ENCODE results near the gene EIF3L.
A peak's percentile ranks its signal among the peaks of the same experiment; 100 is the strongest.

The EIF3L gene

DNA sequence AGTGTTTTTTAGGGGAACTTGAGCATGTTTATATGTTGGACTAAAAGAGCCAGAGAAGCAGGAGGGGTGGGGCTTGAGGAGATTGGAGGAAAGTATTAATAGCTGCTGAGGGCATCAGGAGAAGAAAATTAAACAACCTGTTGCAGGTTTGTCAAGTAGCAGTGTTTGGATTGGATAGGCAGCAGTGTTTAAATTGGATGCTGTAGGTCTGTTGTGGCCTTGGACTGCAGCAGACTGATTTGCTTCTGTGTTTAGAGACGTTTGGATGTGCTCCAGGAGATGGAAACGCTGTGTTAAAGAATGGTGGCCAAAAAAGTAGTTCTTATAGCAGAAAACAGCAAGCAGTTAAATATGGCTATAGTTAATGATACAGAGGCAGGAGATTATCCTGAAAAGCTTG lies 5.7 kb downstream of the EIF3L start:
- Histone ChIP-seq H3K27ac (no peak overlapping the region), H3K9me3 (ENCODE audit: low read depth, low read length) (no peaks in the 10 kb centered on the region), H3K36me3 (ENCODE audit: insufficient read depth, low read length) (peaks cover 87% of the 10 kb centered on the region), H3K9ac (ENCODE audit: insufficient read length) (no peak overlapping the region), H3K4me3 (no peak overlapping the region)
- no peak for DNase-seq (ENCODE audit: low read depth, low spot score)
- TF ChIP-seq EZH2 (IDR thresholded peaks at IDR 0.05) (no peak), POLR2AphosphoS5 (IDR thresholded peaks at IDR 0.05; ENCODE audit: borderline replicate concordance, low read depth, low read length) (no peak), FOXP2 (optimal IDR thresholded peaks at IDR 0.05; ENCODE audit: control extremely low read depth, extremely low read length, insufficient read depth) (no peak)

- Histone ChIP-seq H3K9me3 (ENCODE audit: low read depth, low read length) (no peaks in the 10 kb centered on the region), H3K4me3 (no peak overlapping the region), H3K9ac (ENCODE audit: insufficient read length) (no peak overlapping the region), H3K36me3 (ENCODE audit: insufficient read depth, low read length) (peaks cover 90% of the 10 kb centered on the region), H3K27ac (no peak overlapping the region)
- TF ChIP-seq POLR2AphosphoS5 (IDR thresholded peaks at IDR 0.05; ENCODE audit: borderline replicate concordance, low read depth, low read length): no peak
- TF ChIP-seq FOXP2 (optimal IDR thresholded peaks at IDR 0.05; ENCODE audit: control extremely low read depth, extremely low read length, insufficient read depth): no peak
- TF ChIP-seq EZH2 (IDR thresholded peaks at IDR 0.05): no peak
- no peak for DNase-seq (ENCODE audit: low read depth, low spot score)
Observed at GRCh38 chr22:37855462-37855861, 6.2 kb downstream of the EIF3L start.

DNA sequence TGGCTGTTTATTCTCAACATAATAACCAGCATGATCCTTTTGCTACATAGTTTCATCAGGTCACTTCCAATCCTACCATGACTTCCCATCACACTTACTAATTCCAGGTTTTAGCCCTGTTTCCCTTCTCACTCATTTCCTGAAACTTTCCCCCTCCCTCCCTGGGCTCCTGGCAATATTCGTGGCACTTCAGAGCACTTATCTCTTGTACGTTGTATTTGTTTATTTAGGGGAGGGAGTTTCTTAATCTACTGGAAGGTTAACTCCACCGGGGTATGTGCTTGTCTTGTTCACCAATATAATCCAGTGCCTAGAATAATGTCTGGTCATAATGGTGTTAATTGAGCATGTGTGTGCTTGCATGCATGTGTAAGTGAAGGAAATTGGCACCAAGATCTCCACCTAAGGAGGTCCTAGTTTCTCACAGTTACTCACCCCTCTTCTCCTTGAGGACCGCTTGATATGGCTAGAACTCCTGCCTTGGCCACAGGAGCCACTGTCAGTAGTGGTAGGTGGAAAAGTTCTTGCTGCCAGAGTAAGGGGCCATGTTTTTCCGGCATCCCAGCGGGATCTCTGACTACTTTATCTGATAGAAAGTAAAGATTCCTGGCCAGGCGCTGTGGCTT lies 11.7 kb downstream of the EIF3L start:
- Histone ChIP-seq H3K36me3 (ENCODE audit: insufficient read depth, low read length) (peaks cover 90% of the 10 kb centered on the region), H3K9me3 (ENCODE audit: low read depth, low read length) (no peaks in the 10 kb centered on the region), H3K4me3 (no peak overlapping the region), H3K9ac (ENCODE audit: insufficient read length) (no peak overlapping the region), H3K27ac (no peak overlapping the region)
- DNase-seq (ENCODE audit: low read depth, low spot score): no peak
- TF ChIP-seq EZH2 (IDR thresholded peaks at IDR 0.05): no peak

GRCh38 chr22:37862570-37863325 lies 13.5 kb downstream of the EIF3L start:
- DNase-seq (ENCODE audit: low read depth, low spot score): no peak
- Histone ChIP-seq H3K4me3 (no peak overlapping the region), H3K27ac (0 out of 2 replicates have a peak overlapping the region, but pooled peaks have one; percentile 43), H3K9ac (ENCODE audit: insufficient read length) (no peak overlapping the region), H3K9me3 (ENCODE audit: low read depth, low read length) (no peaks in the 10 kb centered on the region), H3K36me3 (ENCODE audit: insufficient read depth, low read length) (peaks cover 88% of the 10 kb centered on the region)
- no peak for TF ChIP-seq POLR2AphosphoS5 (IDR thresholded peaks at IDR 0.05; ENCODE audit: borderline replicate concordance, low read depth, low read length)
- no peak for TF ChIP-seq FOXP2 (optimal IDR thresholded peaks at IDR 0.05; ENCODE audit: control extremely low read depth, extremely low read length, insufficient read depth)
- no peak for TF ChIP-seq EZH2 (IDR thresholded peaks at IDR 0.05)

DNA sequence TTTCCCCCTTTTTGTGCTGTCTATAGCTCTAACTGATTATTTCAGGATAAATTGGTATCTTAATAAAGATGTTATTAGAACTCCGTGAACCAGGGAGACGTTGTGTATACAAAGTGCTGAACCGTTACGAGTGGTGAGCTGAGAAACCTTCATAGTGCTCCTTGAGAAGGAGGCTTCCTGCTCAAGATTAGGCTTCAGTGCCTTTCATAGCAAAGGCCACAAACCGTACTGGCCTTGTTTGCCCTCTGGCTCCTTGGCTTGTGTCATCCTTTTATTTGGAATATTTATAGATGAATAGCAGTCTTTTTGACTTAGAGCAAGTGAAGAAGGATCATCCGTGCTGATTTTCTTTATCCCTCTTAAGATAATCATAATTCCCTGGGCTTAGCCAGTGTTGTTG lies 16.3 kb downstream of the EIF3L start:
- DNase-seq (ENCODE audit: low read depth, low spot score): no peak
- Histone ChIP-seq H3K9ac (ENCODE audit: insufficient read length) (no peak overlapping the region), H3K27ac (no peak overlapping the region), H3K36me3 (ENCODE audit: insufficient read depth, low read length) (peaks cover 89% of the 10 kb centered on the region), H3K4me3 (no peak overlapping the region), H3K9me3 (ENCODE audit: low read depth, low read length) (no peaks in the 10 kb centered on the region)
- TF ChIP-seq POLR2AphosphoS5 (IDR thresholded peaks at IDR 0.05; ENCODE audit: borderline replicate concordance, low read depth, low read length) (no peak), EZH2 (IDR thresholded peaks at IDR 0.05) (no peak), FOXP2 (optimal IDR thresholded peaks at IDR 0.05; ENCODE audit: control extremely low read depth, extremely low read length, insufficient read depth) (no peak)

DNA sequence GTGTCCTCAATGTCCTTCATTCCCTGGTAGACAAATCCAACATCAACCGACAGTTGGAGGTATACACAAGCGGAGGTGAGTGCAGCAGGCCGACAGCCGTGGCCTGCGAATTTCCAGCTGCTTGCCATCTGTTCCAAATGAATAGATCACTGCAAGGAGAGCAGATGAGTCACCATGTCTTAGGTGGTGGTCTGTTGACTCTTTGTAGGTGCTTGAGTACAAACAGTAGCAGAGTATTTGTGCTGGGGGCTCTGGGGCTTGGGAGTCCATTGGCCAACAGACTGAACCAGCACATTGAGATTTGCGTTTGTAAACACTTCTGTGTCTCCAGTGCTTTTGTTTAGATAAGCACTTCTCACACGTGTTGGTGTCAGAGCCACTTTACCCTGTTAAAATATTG lies 21.1 kb downstream of the EIF3L start:
- Histone ChIP-seq H3K9me3 (ENCODE audit: low read depth, low read length) (no peaks in the 10 kb centered on the region), H3K4me3 (no peak overlapping the region), H3K9ac (ENCODE audit: insufficient read length) (no peak overlapping the region), H3K27ac (no peak overlapping the region), H3K36me3 (ENCODE audit: insufficient read depth, low read length) (peaks cover 87% of the 10 kb centered on the region)
- no peak for DNase-seq (ENCODE audit: low read depth, low spot score)
- TF ChIP-seq POLR2AphosphoS5 (IDR thresholded peaks at IDR 0.05; ENCODE audit: borderline replicate concordance, low read depth, low read length): no peak
- TF ChIP-seq EZH2 (IDR thresholded peaks at IDR 0.05): no peak

GRCh38 chr22:37880668-37881440 lies 31.6 kb downstream of the EIF3L start:
- H3K4me3 ChIP-seq: no peak overlapping the region
- H3K36me3 ChIP-seq (ENCODE audit: insufficient read depth, low read length): peaks cover 80% of the 10 kb centered on the region
- TF ChIP-seq POLR2AphosphoS5 (IDR thresholded peaks at IDR 0.05; ENCODE audit: borderline replicate concordance, low read depth, low read length) (no peak), EZH2 (IDR thresholded peaks at IDR 0.05) (no peak)
- no peak overlapping the region for H3K9ac ChIP-seq (ENCODE audit: insufficient read length)
- no peak for DNase-seq (ENCODE audit: low read depth, low spot score)
- no peak overlapping the region for H3K27ac ChIP-seq
- H3K9me3 ChIP-seq (ENCODE audit: low read depth, low read length): no peaks in the 10 kb centered on the region

- TF ChIP-seq POLR2AphosphoS5 (IDR thresholded peaks at IDR 0.05; ENCODE audit: borderline replicate concordance, low read depth, low read length) (no peak), FOXP2 (optimal IDR thresholded peaks at IDR 0.05; ENCODE audit: control extremely low read depth, extremely low read length, insufficient read depth) (no peak), EZH2 (IDR thresholded peaks at IDR 0.05) (no peak)
- H3K36me3 ChIP-seq (ENCODE audit: insufficient read depth, low read length): peaks cover 76% of the 10 kb centered on the region
- H3K9ac ChIP-seq (ENCODE audit: insufficient read length): no peak overlapping the region
- H3K9me3 ChIP-seq (ENCODE audit: low read depth, low read length): no peaks in the 10 kb centered on the region
- DNase-seq (ENCODE audit: low read depth, low spot score): no peak
- H3K27ac ChIP-seq: peak overlapping the region; percentile 66
- no peak overlapping the region for H3K4me3 ChIP-seq
Observed at GRCh38 chr22:37884420-37884819, 35.2 kb downstream of the EIF3L start.
